ENCODE measurements around the gene CCDC146. TPM values are rescaled to one million over a fixed set of nuclear protein-coding genes. Genes with fewer than 3 reads are reported as not detected.
"Not testable (repeated sequence)": the region's sequence is repeated elsewhere in the genome, so short reads cannot be mapped to it uniquely, and the experiment has no call there.

CCDC146 gene
- total RNA-seq, 1 experiment from 2014 or later, result 2.2 TPM

- H3K27me3 ChIP-seq (replicated peaks; ENCODE audit: insufficient read depth, low read depth, low read length, poor library complexity), result no peaks in the 10 kb centered on the region
- intact Hi-C loops (cut with micrococcal nuclease; ENCODE audit: unreplicated experiment), result no loop called here
Observed at GRCh38 chr7:77216181-77216845, 93.9 kb downstream of the CCDC146 start.

GRCh38 chr7:77217474-77218185 lies 95.2 kb downstream of the CCDC146 start:
- Histone ChIP-seq H3K27ac (ENCODE audit: low read depth, low read length, poor library complexity, severe bottlenecking) (no peak overlapping the region), H3K9me3 (ENCODE audit: low read depth, low read length, poor library complexity, severe bottlenecking) (no peaks in the 10 kb centered on the region), H3K36me3 (ENCODE audit: insufficient read depth, low read length, poor library complexity, severe bottlenecking) (no peaks in the 10 kb centered on the region), H3K27me3 (replicated peaks; ENCODE audit: insufficient read depth, low read depth, low read length, poor library complexity) (no peaks in the 10 kb centered on the region), H3K4me3 (ENCODE audit: low read depth, low read length, poor library complexity, severe bottlenecking) (no peak overlapping the region), H3K4me1 (ENCODE audit: insufficient read depth, low read length, poor library complexity, severe bottlenecking) (no peaks in the 10 kb centered on the region)
- ChIA-PET CTCF (no interaction called here), POLR2A (ENCODE audit: low non-redundant PET) (no interaction called here)
- BruUV-seq (replicated peaks), result no TSS peak
- no peak for TF ChIP-seq CTCF (conservative IDR thresholded peaks at IDR 0.05; ENCODE audit: low read depth, low read length)
- no peak for TF ChIP-seq EZH2 (IDR thresholded peaks at IDR 0.05; ENCODE audit: borderline replicate concordance, low read depth, low read length, poor library complexity, severe bottlenecking)
- DNase-seq (ENCODE audit: low spot score), result no peak
- intact Hi-C loops (cut with micrococcal nuclease; ENCODE audit: unreplicated experiment), result no loop called here

More at GRCh38 chr7:77216181-77216845, 93.9 kb downstream of the CCDC146 start:
- no peak for TF ChIP-seq EZH2 (IDR thresholded peaks at IDR 0.05; ENCODE audit: borderline replicate concordance, low read depth, low read length, poor library complexity, severe bottlenecking)
- Histone ChIP-seq H3K4me1 (ENCODE audit: insufficient read depth, low read length, poor library complexity, severe bottlenecking) (no peaks in the 10 kb centered on the region), H3K9me3 (ENCODE audit: low read depth, low read length, poor library complexity, severe bottlenecking) (no peaks in the 10 kb centered on the region), H3K36me3 (ENCODE audit: insufficient read depth, low read length, poor library complexity, severe bottlenecking) (no peaks in the 10 kb centered on the region), H3K4me3 (ENCODE audit: low read depth, low read length, poor library complexity, severe bottlenecking) (no peak overlapping the region), H3K27ac (ENCODE audit: low read depth, low read length, poor library complexity, severe bottlenecking) (no peak overlapping the region)
- ChIA-PET CTCF (no interaction called here), POLR2A (ENCODE audit: low non-redundant PET) (no interaction called here)
- BruUV-seq (replicated peaks), result no TSS peak
- no peak for DNase-seq (ENCODE audit: low spot score)

- H3K27ac ChIP-seq (ENCODE audit: low read depth, low read length, poor library complexity, severe bottlenecking); H3K4me3 ChIP-seq (ENCODE audit: low read depth, low read length, poor library complexity, severe bottlenecking); intact Hi-C loops (cut with micrococcal nuclease; ENCODE audit: unreplicated experiment); BruUV-seq (replicated peaks); POLR2A ChIA-PET (ENCODE audit: low non-redundant PET); DNase-seq (ENCODE audit: low spot score); H3K4me1 ChIP-seq (ENCODE audit: insufficient read depth, low read length, poor library complexity, severe bottlenecking); H3K9me3 ChIP-seq (ENCODE audit: low read depth, low read length, poor library complexity, severe bottlenecking); H3K27me3 ChIP-seq (replicated peaks; ENCODE audit: insufficient read depth, low read depth, low read length, poor library complexity); CTCF ChIA-PET; H3K36me3 ChIP-seq (ENCODE audit: insufficient read depth, low read length, poor library complexity, severe bottlenecking): not testable (repeated sequence)
Observed at GRCh38 chr7:77219701-77220331, 97.4 kb downstream of the CCDC146 start.

GRCh38 chr7:77222065-77222464 lies 99.7 kb downstream of the CCDC146 start:
- ChIA-PET CTCF (no interaction called here), POLR2A (ENCODE audit: low non-redundant PET) (no interaction called here)
- Histone ChIP-seq H3K4me1 (ENCODE audit: insufficient read depth, low read length, poor library complexity, severe bottlenecking) (no peaks in the 10 kb centered on the region), H3K9me3 (ENCODE audit: low read depth, low read length, poor library complexity, severe bottlenecking) (no peaks in the 10 kb centered on the region), H3K27me3 (replicated peaks; ENCODE audit: insufficient read depth, low read depth, low read length, poor library complexity) (no peaks in the 10 kb centered on the region), H3K36me3 (ENCODE audit: insufficient read depth, low read length, poor library complexity, severe bottlenecking) (no peaks in the 10 kb centered on the region), H3K4me3 (ENCODE audit: low read depth, low read length, poor library complexity, severe bottlenecking) (no peak overlapping the region), H3K27ac (ENCODE audit: low read depth, low read length, poor library complexity, severe bottlenecking) (no peak overlapping the region)
- intact Hi-C loops (cut with micrococcal nuclease; ENCODE audit: unreplicated experiment), result no loop called here
- DNase-seq (ENCODE audit: low spot score), result no peak
- no TSS peak for BruUV-seq (replicated peaks)
- no peak for TF ChIP-seq CTCF (conservative IDR thresholded peaks at IDR 0.05; ENCODE audit: low read depth, low read length)
- no peak for TF ChIP-seq EZH2 (IDR thresholded peaks at IDR 0.05; ENCODE audit: borderline replicate concordance, low read depth, low read length, poor library complexity, severe bottlenecking)

Data from A673 (cell line).